ENCODE data around the gene WASHC4. TPM values are rescaled to one million over a fixed set of nuclear protein-coding genes. Genes with fewer than 3 reads are reported as not detected.

Gene WASHC4
- total and polyA plus RNA-seq, 10 of the 15 experiments (the other 5 are each of a cell fraction or from before 2014, with no cell fraction given): 16.0 to 50.6 (median 34.0) TPM

DNA sequence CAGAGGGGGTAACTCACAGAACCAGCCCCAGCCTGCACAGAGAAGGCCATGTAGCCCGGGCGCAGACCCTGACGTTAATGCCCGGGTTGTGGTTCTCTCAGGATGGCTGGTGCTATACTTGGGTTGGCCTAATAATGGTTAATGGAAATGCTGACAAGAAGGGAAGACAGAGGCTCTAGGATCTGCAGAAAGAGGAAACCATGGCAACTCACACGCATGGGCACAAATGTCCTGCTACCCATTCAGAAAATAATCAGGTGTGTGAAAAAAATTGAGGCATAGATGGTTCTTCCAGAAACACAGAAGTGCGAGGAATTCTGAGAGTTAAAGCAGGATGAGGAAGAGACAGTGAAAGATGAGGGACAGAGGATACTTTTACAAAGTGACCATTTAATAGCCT lies 94.7 kb downstream of the WASHC4 start:
- in situ Hi-C loops (cut with MboI) (no loop called here), intact Hi-C loops (cut with micrococcal nuclease; ENCODE audit: unreplicated experiment) (no loop called here)
- SMC1A ChIA-PET (ENCODE audit: uncharacterized antibody, unreplicated experiment): no interaction called here
- CTCF ChIA-PET: no interaction called here
- Histone ChIP-seq H3K9me3 (replicated peaks; ENCODE audit: control insufficient read depth, insufficient read depth, low read length) (no peaks in the 10 kb centered on the region), H3K36me3 (ENCODE audit: control insufficient read depth in 2 of 2, insufficient read depth in 2 of 2, low read length in 1 of 2) (peaks cover 0 to 11% of the 10 kb centered on the region in 2 experiments; a peak in 3 of 4 replicates), H3K4me2 (ENCODE audit: control insufficient read depth, insufficient read depth) (no peak overlapping the region), H3K27me3 (replicated peaks in 1 of 2; ENCODE audit: control insufficient read depth in 2 of 2, insufficient read depth in 2 of 2, low read length in 1 of 2) (no peaks in the 10 kb centered on the region), H2AFZ (ENCODE audit: control insufficient read depth, low read depth, low read length) (no peak overlapping the region), H3K4me3 (no peak overlapping the region), H3K27ac (ENCODE audit: control insufficient read depth, insufficient read depth) (no peak overlapping the region), H3K79me2 (ENCODE audit: control insufficient read depth, insufficient read depth, low read length) (no peaks in the 10 kb centered on the region), H4K20me1 (ENCODE audit: control insufficient read depth, insufficient read depth) (peaks cover 2% of the 10 kb centered on the region; the same call in 1 of the 2 replicates), H3K4me1 (ENCODE audit: control insufficient read depth, insufficient read depth, low read length) (no peaks in the 10 kb centered on the region), H3K9ac (ENCODE audit: control insufficient read depth, insufficient read depth, low read length) (no peak overlapping the region)
- RAD21 ChIA-PET (ENCODE audit: unreplicated experiment): no interaction called here
- WGBS (ENCODE audit: insufficient coverage, insufficient replicate concordance, low lambda C conversion rate, missing lambda C conversion rate): 100% methylated on average over 6 of the region's 6 CpGs
- POLR2A ChIA-PET: no interaction called here
- TF ChIP-seq TAF1 (IDR thresholded peaks at IDR 0.05; ENCODE audit: borderline replicate concordance, low read depth, low read length): no peak
- TF ChIP-seq, protein P1, sequence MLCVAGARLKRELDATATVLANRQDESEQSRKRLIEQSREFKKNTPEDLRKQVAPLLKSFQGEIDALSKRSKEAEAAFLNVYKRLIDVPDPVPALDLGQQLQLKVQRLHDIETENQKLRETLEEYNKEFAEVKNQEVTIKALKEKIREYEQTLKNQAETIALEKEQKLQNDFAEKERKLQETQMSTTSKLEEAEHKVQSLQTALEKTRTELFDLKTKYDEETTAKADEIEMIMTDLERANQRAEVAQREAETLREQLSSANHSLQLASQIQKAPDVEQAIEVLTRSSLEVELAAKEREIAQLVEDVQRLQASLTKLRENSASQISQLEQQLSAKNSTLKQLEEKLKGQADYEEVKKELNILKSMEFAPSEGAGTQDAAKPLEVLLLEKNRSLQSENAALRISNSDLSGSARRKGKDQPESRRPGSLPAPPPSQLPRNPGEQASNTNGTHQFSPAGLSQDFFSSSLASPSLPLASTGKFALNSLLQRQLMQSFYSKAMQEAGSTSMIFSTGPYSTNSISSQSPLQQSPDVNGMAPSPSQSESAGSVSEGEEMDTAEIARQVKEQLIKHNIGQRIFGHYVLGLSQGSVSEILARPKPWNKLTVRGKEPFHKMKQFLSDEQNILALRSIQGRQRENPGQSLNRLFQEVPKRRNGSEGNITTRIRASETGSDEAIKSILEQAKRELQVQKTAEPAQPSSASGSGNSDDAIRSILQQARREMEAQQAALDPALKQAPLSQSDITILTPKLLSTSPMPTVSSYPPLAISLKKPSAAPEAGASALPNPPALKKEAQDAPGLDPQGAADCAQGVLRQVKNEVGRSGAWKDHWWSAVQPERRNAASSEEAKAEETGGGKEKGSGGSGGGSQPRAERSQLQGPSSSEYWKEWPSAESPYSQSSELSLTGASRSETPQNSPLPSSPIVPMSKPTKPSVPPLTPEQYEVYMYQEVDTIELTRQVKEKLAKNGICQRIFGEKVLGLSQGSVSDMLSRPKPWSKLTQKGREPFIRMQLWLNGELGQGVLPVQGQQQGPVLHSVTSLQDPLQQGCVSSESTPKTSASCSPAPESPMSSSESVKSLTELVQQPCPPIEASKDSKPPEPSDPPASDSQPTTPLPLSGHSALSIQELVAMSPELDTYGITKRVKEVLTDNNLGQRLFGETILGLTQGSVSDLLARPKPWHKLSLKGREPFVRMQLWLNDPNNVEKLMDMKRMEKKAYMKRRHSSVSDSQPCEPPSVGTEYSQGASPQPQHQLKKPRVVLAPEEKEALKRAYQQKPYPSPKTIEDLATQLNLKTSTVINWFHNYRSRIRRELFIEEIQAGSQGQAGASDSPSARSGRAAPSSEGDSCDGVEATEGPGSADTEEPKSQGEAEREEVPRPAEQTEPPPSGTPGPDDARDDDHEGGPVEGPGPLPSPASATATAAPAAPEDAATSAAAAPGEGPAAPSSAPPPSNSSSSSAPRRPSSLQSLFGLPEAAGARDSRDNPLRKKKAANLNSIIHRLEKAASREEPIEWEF (IDR thresholded peaks at IDR 0.05; ENCODE audit: insufficient replicate concordance, low read depth, low read length): no peak
- no peak for TF ChIP-seq SKIL (IDR thresholded peaks at IDR 0.05; ENCODE audit: low read depth, poor library complexity, severe bottlenecking)
- no peak for TF ChIP-seq CHD4 (IDR thresholded peaks at IDR 0.05)
- TF ChIP-seq DPF2 (IDR thresholded peaks at IDR 0.05): no peak
- no peak for TF ChIP-seq SMARCA5 (IDR thresholded peaks at IDR 0.05)
- TF ChIP-seq, protein P2, sequence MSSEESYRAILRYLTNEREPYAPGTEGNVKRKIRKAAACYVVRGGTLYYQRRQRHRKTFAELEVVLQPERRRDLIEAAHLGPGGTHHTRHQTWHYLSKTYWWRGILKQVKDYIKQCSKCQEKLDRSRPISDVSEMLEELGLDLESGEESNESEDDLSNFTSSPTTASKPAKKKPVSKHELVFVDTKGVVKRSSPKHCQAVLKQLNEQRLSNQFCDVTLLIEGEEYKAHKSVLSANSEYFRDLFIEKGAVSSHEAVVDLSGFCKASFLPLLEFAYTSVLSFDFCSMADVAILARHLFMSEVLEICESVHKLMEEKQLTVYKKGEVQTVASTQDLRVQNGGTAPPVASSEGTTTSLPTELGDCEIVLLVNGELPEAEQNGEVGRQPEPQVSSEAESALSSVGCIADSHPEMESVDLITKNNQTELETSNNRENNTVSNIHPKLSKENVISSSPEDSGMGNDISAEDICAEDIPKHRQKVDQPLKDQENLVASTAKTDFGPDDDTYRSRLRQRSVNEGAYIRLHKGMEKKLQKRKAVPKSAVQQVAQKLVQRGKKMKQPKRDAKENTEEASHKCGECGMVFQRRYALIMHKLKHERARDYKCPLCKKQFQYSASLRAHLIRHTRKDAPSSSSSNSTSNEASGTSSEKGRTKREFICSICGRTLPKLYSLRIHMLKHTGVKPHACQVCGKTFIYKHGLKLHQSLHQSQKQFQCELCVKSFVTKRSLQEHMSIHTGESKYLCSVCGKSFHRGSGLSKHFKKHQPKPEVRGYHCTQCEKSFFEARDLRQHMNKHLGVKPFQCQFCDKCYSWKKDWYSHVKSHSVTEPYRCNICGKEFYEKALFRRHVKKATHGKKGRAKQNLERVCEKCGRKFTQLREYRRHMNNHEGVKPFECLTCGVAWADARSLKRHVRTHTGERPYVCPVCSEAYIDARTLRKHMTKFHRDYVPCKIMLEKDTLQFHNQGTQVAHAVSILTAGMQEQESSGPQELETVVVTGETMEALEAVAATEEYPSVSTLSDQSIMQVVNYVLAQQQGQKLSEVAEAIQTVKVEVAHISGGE (CRISPR knock-in tag; IDR thresholded peaks at IDR 0.05): no peak
- ATAC-seq (no peak), DNase-seq (ENCODE audit: low read depth, low spot score) (no peak), FAIRE-seq (no peak)
- BruUV-seq (replicated peaks): no TSS peak
